Measurements from ENCODE around the gene TM4SF1.

TM4SF1 gene

GRCh38 chr3:149375501-149376196, 1.8 kb downstream of the TM4SF1 start:
- DNase-seq (ENCODE audit: low read depth), result no peak

GRCh38 chr3:149374793-149375500, 2.5 kb downstream of the TM4SF1 start:
- DNase-seq (ENCODE audit: low read depth), result no peak

GRCh38 chr3:149374391-149374790, 3.1 kb downstream of the TM4SF1 start:
- DNase-seq (ENCODE audit: low read depth), result no peak

GRCh38 chr3:149373235-149374125, 4.0 kb downstream of the TM4SF1 start:
- DNase-seq (ENCODE audit: low read depth), result peak; percentile 92

DNA sequence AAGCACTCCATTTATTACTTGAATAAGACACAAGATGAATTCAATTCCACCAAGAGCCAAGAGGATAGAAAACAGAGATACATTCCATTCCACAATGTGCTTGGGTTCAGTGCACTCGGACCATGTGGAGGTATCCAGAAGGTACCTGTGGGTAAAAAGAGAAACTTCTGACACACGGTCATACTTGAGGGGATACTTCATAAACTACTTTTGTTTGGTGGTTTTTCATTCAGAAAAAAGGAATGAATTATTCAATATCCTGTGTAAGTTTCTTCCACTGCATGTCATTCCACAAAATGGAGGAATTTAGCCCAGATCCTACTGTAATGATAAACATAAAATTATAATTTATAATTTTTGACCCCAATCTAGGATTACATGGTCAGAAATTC, 5.7 kb downstream of the TM4SF1 start:
- no peak for DNase-seq (ENCODE audit: low read depth)

DNA sequence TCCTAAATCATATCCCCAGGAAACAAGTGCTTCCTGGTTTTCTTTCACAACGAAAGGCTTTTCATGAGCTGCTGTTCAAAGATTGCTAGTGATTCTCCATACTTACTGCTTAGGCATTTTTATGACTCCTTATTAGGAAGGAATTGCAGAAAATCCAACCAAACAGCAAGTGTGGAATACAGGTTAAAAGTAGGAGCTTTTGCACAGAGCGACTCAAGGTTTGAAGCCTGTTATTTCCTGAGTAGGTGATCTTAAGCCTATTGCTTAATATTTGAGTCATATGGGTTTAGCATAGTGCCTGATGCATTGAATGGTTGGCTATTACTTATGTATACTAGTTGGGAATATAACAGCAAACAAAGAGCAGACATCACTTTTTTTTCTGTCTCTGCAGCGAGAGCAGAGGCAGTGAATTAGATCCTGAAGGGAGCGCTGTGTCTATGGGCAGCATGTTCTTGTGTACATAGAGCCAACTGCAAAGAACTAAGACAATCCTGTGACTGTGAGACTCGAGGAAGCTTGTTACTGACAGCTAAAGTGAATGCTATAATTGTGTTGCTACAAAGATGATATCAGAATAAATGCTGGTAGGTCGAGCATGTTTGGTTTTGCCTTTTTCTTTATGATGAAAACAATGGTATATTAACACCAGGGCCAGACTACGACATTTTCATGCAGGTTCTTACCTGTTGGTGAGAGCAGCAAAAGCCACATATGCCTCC, 6.3 kb downstream of the TM4SF1 start:
- peak; percentile 83 for DNase-seq (ENCODE audit: low read depth)

DNA sequence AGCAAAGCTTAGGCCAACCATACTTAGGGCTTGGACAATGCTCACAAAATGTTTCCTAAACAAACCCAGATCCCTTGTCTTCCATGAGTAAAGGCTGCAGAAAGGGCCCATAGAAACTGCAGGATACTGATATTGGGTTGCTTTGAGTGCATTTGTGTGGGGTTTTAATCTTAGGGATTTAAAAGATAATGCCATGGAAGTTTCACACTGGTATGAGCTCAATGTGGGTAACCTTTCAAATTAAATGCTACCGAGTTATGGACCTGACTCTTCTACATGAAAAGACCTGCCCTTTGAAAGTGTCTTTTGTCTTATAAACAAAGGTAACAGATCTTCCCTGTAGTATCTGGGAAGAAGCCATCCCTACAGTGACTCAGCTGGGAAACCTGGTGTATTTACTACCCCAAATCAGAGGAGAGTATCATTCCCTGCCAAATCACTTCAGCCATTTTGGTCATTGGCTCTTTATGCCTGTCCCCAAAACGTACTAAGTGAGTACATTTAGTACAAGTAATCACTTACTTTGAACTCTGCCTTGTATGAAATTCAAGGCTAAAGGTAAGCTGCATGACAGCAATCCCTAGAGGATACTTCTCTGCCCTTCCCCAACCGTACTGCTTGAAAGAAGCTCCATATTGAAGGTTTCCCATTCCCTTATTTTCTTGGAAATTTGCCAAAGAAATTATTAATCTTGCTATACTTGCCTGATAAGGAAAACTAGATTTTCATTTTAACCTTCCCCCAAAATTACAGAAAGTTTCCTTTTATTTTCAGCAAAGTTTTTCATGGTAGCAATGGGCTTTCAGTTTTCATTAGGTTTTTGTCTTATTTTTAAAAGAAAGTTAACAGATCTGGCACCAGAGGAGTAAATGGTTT, 7.2 kb downstream of the TM4SF1 start:
- DNase-seq (ENCODE audit: low read depth), result no peak

GRCh38 chr3:149368674-149369497, 8.6 kb downstream of the TM4SF1 start:
- DNase-seq (ENCODE audit: low read depth), result no peak

GRCh38 chr3:149368201-149368673, 9.2 kb downstream of the TM4SF1 start:
- peak; percentile 53 for DNase-seq (ENCODE audit: low read depth)

DNA sequence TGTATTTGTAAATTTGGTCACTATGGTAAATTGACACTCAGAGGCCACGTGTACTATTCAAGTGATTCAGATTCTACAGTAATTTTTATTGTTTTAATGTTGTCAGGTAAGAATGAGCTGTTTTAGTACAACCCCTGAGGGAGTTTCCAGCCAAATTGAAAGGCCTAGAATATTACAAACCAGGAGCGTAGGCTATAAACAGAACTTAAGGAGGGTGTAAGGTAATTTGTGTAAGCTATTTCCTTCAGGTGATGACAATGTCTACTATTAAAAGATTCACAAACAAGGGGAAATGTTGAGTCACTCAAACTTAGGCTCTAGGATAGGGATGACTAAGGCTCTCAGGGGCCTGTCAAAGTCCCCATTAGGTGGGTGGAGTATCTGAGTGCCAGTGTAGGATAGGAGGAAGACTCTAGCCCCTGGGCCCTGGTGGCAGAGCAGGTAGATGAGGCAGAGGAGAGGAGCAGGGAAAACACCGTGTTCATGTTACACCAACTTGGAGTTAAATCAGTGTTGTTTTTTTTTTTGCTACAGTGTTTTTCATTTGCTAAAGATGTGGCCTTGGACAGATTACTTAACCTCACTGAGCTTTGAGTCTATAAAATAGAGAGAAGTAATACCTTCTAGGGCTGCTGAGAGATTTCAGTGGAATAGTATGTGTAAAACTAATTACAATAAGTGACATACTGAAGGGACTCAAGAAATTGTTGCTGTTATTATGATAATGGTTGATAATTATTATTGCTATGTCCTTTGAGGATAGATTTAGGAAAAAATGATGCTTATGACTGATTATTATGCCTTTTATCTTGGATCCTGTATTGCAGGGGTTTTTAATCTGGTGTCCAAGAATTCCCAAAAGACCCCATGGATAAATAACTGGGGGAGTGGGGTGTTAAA, 10.3 kb downstream of the TM4SF1 start:
- peak; percentile 76 for DNase-seq (ENCODE audit: low read depth)

GRCh38 chr3:149366031-149366430, 11.4 kb downstream of the TM4SF1 start:
- DNase-seq (ENCODE audit: low read depth), result no peak

DNA sequence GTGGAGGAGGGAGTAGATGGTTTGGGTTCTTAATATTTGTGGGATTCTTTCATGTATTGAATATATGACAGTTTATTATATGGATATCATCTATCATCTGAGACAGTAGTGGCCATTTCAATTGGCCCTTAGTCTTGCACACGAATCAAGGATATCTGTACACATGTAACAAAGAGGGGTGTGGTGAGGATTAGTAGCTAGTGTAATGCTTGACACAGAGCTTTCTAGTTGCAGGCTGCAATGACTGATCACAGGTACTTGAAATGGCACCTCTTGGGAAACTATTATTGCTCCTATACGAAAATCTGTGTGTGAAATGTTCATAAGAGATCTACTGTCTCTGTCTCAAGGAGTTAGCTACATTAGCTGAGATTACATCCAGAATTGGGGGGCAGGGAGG, 12.8 kb downstream of the TM4SF1 start:
- no peak for DNase-seq (ENCODE audit: low read depth)

- DNase-seq (ENCODE audit: low read depth), result no peak
These were observed 14.4 kb downstream of the TM4SF1 start for GRCh38 chr3:149363053-149363452.

GRCh38 chr3:149362366-149362765, 15.1 kb downstream of the TM4SF1 start:
- no peak for DNase-seq (ENCODE audit: low read depth)

GRCh38 chr3:149356630-149357029, 20.8 kb downstream of the TM4SF1 start:
- DNase-seq (ENCODE audit: low read depth), result no peak

- no peak for DNase-seq (ENCODE audit: low read depth)
These were observed 21.3 kb downstream of the TM4SF1 start for GRCh38 chr3:149356044-149356592.

GRCh38 chr3:149353581-149354184, 23.8 kb downstream of the TM4SF1 start:
- no peak for DNase-seq (ENCODE audit: low read depth)

GRCh38 chr3:149352556-149352955, 24.9 kb downstream of the TM4SF1 start:
- peak; percentile 54 for DNase-seq (ENCODE audit: low read depth)
